Esophagus (tissue), 2 donors: ENCODE measurements around the gene DSCAM. TPM values are rescaled to one million over a fixed set of nuclear protein-coding genes. Genes with fewer than 3 reads are reported as not detected.

Experiments used
- H3K27ac ChIP-seq, 2 donors: one replicate each; pipeline ENCODE4 v1.5.1; 2013; ENCODE audit warnings: low read depth in 2 of 2, mild to moderate bottlenecking in 2 of 2, inconsistent platforms in 1 of 2, low read length in 1 of 2, moderate library complexity in 1 of 2
- H3K27me3 ChIP-seq, 2 donors: one replicate each; pipeline ENCODE4 v1.6.1; 2013; ENCODE audit warnings: low read length in 2 of 2, control low read depth in 1 of 2, mild to moderate bottlenecking in 1 of 2; ENCODE audit not compliant: insufficient read depth in 2 of 2, control insufficient read depth in 1 of 2
- H3K36me3 ChIP-seq, 2 donors: one replicate each; pipeline ENCODE4 v1.6.1; 2013; ENCODE audit warnings: low read length in 1 of 2; ENCODE audit not compliant: control insufficient read depth in 2 of 2, insufficient read depth in 2 of 2
- H3K4me1 ChIP-seq, 2 donors: one replicate each; pipeline ENCODE4 v1.6.1; 2013; ENCODE audit warnings: low read length in 1 of 2; ENCODE audit not compliant: control insufficient read depth in 2 of 2, insufficient read depth in 2 of 2
- H3K4me3 ChIP-seq, 2 donors: one replicate each; pipeline ENCODE4 v1.5.1; 2013; ENCODE audit warnings: low read length in 2 of 2, mild to moderate bottlenecking in 2 of 2, low read depth in 1 of 2, moderate library complexity in 1 of 2
- H3K9me3 ChIP-seq, 2 donors: one replicate each; pipeline ENCODE4 v1.6.1; 2013; ENCODE audit warnings: mild to moderate bottlenecking in 2 of 2, low read depth in 1 of 2, low read length in 1 of 2, moderate library complexity in 1 of 2; ENCODE audit not compliant: control insufficient read depth in 2 of 2, insufficient read depth in 1 of 2
- WGBS, 2 donors: extraction: QIAGEN DNeasy Blood & Tissue Kit; methylation state at CpG; one replicate each; pipeline ENCODE4 v1.1.7; 2013; 5-methylcytosine and 5-hydroxymethylcytosine counted together
- polyA plus RNA-seq, 2 donors: library from polyadenylated mRNA; stranded (reverse); fragments of 200-250 nt; gene quantifications; one replicate each; pipeline ENCODE4 v1.2.3, GENCODE V29; 2013
- donor health status: healthy with polysubstance abuse.
- donor health status: Bipolar disorder and iron deficiency.

DSCAM gene
- polyA plus RNA-seq, 2 donors = under 0.01 TPM; not detected in 1

DNA sequence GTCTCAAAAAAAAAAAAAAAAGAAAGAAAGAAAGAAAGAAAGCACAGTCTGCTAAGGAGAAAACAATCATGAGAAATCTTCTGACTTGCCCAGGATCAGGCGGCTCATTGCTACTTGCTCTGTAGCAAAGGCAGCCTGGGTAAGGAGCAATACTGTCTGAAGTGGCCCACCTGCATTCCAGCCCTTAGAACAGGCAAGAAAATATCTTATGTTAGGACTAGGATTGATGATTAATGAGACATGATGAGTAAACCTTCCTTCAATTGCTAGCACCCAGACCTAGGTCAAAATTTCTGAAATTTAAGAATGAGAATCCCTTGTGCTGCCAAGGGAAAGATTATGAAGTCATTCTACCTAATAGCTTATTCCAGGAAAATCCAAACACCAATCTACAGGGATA lies 140.8 kb downstream of the DSCAM start:
- Histone ChIP-seq H3K27me3 (no peaks in the 10 kb centered on the region), H3K4me3 (no peak overlapping the region), H3K27ac (no peak overlapping the region), H3K36me3 (no peaks in the 10 kb centered on the region), H3K4me1 (no peaks in the 10 kb centered on the region), H3K9me3 (no peaks in the 10 kb centered on the region)
- 81 to 94% methylated on average over 1 of the region's 1 CpG for WGBS, 2 donors

DNA sequence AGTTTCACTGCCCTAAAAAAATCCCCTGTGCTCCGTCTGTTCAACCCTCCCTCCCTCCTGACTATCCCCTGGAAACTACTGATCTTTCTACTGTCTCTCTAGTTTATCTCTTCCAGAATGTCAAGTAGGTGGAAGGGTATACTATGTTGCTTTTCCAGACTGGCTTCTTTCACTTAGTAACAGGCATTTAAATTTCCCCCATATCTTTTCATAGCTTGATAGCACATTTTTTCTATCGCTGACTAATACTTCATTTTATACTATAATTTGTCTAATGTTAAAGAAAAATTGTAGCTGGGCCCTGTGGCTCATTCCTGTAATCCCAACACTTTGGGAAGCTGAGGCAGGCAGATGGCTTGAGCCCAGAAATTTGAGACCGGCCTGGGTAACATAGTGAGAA lies 142.8 kb downstream of the DSCAM start:
- WGBS, 2 donors = 85 to 86% methylated on average over 3 of the region's 3 CpGs
- no peaks in the 10 kb centered on the region for H3K9me3 ChIP-seq
- no peak overlapping the region for H3K4me3 ChIP-seq

DNA sequence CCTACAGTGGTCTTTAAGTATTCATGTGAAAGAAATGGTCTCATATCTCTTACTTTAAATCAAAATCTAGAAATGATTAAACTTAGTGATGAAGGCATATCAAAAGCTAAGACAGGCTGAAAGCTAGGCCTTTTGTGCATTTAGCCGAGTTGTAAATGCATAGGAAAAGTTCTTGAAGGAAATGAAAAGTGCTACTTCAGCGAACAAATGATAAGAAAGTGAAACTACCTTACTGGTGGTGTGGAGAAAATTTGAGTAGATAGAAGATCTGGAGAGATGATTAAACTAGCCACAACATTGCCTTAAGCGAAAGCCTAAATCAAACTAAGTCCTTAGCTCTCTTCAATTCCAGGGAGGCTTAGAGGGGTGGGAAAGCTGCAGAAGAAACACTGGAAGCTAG lies 147.6 kb downstream of the DSCAM start:
- Histone ChIP-seq H3K4me3 (no peak overlapping the region), H3K27me3 (no peaks in the 10 kb centered on the region), H3K36me3 (no peaks in the 10 kb centered on the region), H3K4me1 (no peaks in the 10 kb centered on the region), H3K9me3 (no peaks in the 10 kb centered on the region), H3K27ac (no peak overlapping the region)
- WGBS, 2 donors = 75 to 83% methylated on average over 3 of the region's 3 CpGs

More for the DNA sequence above, 142.8 kb downstream of the DSCAM start:
- H3K36me3 ChIP-seq = no peaks in the 10 kb centered on the region
- H3K27me3 ChIP-seq = no peaks in the 10 kb centered on the region
- H3K27ac ChIP-seq = no peak overlapping the region
- no peaks in the 10 kb centered on the region for H3K4me1 ChIP-seq

DNA sequence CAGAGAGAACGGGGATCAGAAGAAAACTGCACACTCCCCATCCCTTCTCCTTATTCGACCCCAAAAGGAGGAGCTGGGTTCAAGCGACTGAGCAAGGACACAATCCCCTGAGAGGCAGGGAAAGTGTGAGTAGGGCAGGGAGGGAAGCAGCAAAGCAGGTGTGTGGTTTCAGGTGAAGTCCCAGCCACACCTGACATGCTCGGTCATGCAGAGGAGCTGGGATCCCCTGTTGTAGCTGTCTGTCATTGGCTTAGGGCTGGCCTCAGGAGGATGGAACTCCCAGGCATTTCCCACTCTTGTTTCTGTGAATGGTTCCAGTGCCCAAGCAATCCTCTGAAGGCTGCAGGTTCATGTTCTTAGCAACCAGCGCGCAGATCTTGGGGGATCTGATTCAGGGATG lies 150.7 kb downstream of the DSCAM start:
- Histone ChIP-seq H3K4me3 (no peak overlapping the region), H3K27ac (no peak overlapping the region), H3K9me3 (no peaks in the 10 kb centered on the region), H3K27me3 (no peaks in the 10 kb centered on the region), H3K36me3 (no peaks in the 10 kb centered on the region), H3K4me1 (no peaks in the 10 kb centered on the region)
- 78 to 79% methylated on average over 6 of the region's 6 CpGs for WGBS, 2 donors

- 46 to 63% methylated on average over 4 of the region's 4 CpGs for WGBS, 2 donors
- Histone ChIP-seq H3K27me3 (no peaks in the 10 kb centered on the region), H3K4me1 (no peaks in the 10 kb centered on the region), H3K4me3 (no peak overlapping the region), H3K9me3 (peaks cover 1 to 3% of the 10 kb centered on the region in 2 donors), H3K27ac (no peak overlapping the region), H3K36me3 (no peaks in the 10 kb centered on the region)
Observed at GRCh38 chr21:40689840-40690360, 157.1 kb downstream of the DSCAM start.

- Histone ChIP-seq H3K4me3 (no peak overlapping the region), H3K36me3 (no peaks in the 10 kb centered on the region), H3K9me3 (peaks cover 1 to 3% of the 10 kb centered on the region in 2 donors), H3K27ac (no peak overlapping the region), H3K27me3 (no peaks in the 10 kb centered on the region), H3K4me1 (no peaks in the 10 kb centered on the region)
- 79 to 80% methylated on average over 4 of the region's 4 CpGs for WGBS, 2 donors
Observed at GRCh38 chr21:40689217-40689616, 157.7 kb downstream of the DSCAM start.

GRCh38 chr21:40688106-40688864 lies 158.7 kb downstream of the DSCAM start:
- WGBS, 2 donors = 48 to 52% methylated on average over 5 of the region's 5 CpGs
- Histone ChIP-seq H3K4me1 (no peaks in the 10 kb centered on the region), H3K36me3 (no peaks in the 10 kb centered on the region), H3K9me3 (peaks cover 1 to 3% of the 10 kb centered on the region in 2 donors), H3K4me3 (no peak overlapping the region), H3K27me3 (no peaks in the 10 kb centered on the region), H3K27ac (no peak overlapping the region)

- H3K36me3 ChIP-seq = no peaks in the 10 kb centered on the region
- no peak overlapping the region for H3K27ac ChIP-seq
- 63 to 70% methylated on average over 4 of the region's 4 CpGs for WGBS, 2 donors
- peaks cover 1 to 3% of the 10 kb centered on the region in 2 donors for H3K9me3 ChIP-seq
- H3K27me3 ChIP-seq = no peaks in the 10 kb centered on the region
- H3K4me1 ChIP-seq = no peaks in the 10 kb centered on the region
- H3K4me3 ChIP-seq = no peak overlapping the region
Observed at GRCh38 chr21:40687625-40688024, 159.3 kb downstream of the DSCAM start.

DNA sequence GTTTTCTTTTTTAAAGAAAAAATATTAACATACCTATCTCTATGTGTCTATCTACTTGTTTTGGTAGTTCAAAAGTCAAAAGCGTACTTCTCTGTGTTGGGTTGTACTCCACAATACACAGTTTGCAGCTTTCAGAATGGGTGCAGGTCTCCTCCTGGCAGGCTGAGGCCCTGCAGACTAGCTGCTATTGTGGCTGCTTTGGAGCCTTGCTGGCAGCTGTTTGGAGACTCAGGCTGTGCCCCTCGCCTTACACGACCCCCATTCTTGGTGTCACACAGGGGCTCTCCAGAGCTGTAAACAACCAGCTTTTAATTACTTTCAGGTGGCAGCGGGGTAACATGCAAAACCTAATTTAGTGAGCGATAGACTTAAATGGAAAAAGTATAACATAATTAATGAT lies 160.4 kb downstream of the DSCAM start:
- 78 to 81% methylated on average over 5 of the region's 5 CpGs for WGBS, 2 donors
- peaks cover 1 to 3% of the 10 kb centered on the region in 2 donors for H3K9me3 ChIP-seq
- H3K27ac ChIP-seq = no peak overlapping the region
- no peaks in the 10 kb centered on the region for H3K27me3 ChIP-seq
- no peak overlapping the region for H3K4me3 ChIP-seq
- H3K36me3 ChIP-seq = no peaks in the 10 kb centered on the region
- no peaks in the 10 kb centered on the region for H3K4me1 ChIP-seq

GRCh38 chr21:40685141-40685540 lies 161.8 kb downstream of the DSCAM start:
- no peak overlapping the region for H3K27ac ChIP-seq
- no peaks in the 10 kb centered on the region for H3K36me3 ChIP-seq
- H3K4me1 ChIP-seq = no peaks in the 10 kb centered on the region
- H3K9me3 ChIP-seq = peaks cover 1 to 3% of the 10 kb centered on the region in 2 donors
- H3K4me3 ChIP-seq = no peak overlapping the region
- no peaks in the 10 kb centered on the region for H3K27me3 ChIP-seq
- 80 to 83% methylated on average over 3 of the region's 3 CpGs for WGBS, 2 donors
